ENCODE results near the gene FCMR. TPM values are rescaled to one million over a fixed set of nuclear protein-coding genes. Genes with fewer than 3 reads are reported as not detected.

Gene FCMR
- total RNA-seq, 2 donors from 2014 or later: not detected

- no peak overlapping the region for H3K27ac ChIP-seq (ENCODE audit: low read depth, low read length)
- no peak for DNase-seq
- 92 to 94% methylated on average over 2 to 3 of the region's 3 CpGs for WGBS, 2 experiments (ENCODE audit: insufficient coverage in 1 of 2, insufficient read length in 1 of 2)
- Mint-ChIP-seq H3K27ac (no peak overlapping the region), H3K27me3 (ENCODE audit: insufficient read depth) (peaks cover 15% of the 10 kb centered on the region), H3K36me3 (ENCODE audit: low read depth) (no peaks in the 10 kb centered on the region), H3K9me3 (peaks cover 22% of the 10 kb centered on the region), H3K4me1 (no peaks in the 10 kb centered on the region), H3K4me3 (no peak overlapping the region)
- no peak overlapping the region for H3K4me3 ChIP-seq (ENCODE audit: low read length)
- peaks cover 27% of the 10 kb centered on the region for H3K27me3 ChIP-seq (ENCODE audit: control insufficient read depth, insufficient read depth, low read length, poor library complexity, severe bottlenecking)
- no peak for TF ChIP-seq CTCF (conservative IDR thresholded peaks at IDR 0.05)
- peaks cover 10% of the 10 kb centered on the region for H3K9me3 ChIP-seq (ENCODE audit: control insufficient read depth, low read length)
- no peak overlapping the region for H3K9ac ChIP-seq (ENCODE audit: extremely low read depth, low read length, poor library complexity, severe bottlenecking)
- no peaks in the 10 kb centered on the region for H3K4me1 ChIP-seq (ENCODE audit: control insufficient read depth, insufficient read depth, low read length)
- no peaks in the 10 kb centered on the region for H3K36me3 ChIP-seq (ENCODE audit: control insufficient read depth, insufficient read depth, low read length)
Measured at GRCh38 chr1:206872139-206872538, 49.6 kb downstream of the FCMR start.

DNA sequence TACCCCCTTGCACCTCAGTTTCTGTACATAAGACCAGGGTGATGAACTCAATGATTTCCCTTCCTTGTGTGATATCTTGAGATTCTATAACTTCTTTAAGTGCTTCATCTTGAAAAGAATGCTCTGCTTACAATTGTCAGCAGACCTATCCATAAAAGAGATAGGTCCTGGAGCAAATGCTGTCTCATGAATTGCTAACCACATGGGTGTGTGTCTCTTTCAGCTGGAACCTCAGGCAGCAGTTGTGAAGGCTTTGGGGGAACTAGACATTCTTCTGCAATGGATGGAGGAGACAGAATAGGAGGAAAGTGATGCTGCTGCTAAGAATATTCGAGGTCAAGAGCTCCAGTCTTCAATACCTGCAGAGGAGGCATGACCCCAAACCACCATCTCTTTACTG lies 53.5 kb downstream of the FCMR start:
- Histone ChIP-seq H3K4me1 (ENCODE audit: control insufficient read depth, insufficient read depth, low read length) (no peaks in the 10 kb centered on the region), H3K27ac (ENCODE audit: low read depth, low read length) (no peak overlapping the region), H3K9ac (ENCODE audit: extremely low read depth, low read length, poor library complexity, severe bottlenecking) (no peak overlapping the region), H3K27me3 (ENCODE audit: control insufficient read depth, insufficient read depth, low read length, poor library complexity, severe bottlenecking) (peaks cover 42% of the 10 kb centered on the region), H3K4me3 (ENCODE audit: low read length) (no peak overlapping the region), H3K36me3 (ENCODE audit: control insufficient read depth, insufficient read depth, low read length) (no peaks in the 10 kb centered on the region), H3K9me3 (ENCODE audit: control insufficient read depth, low read length) (peaks cover 10% of the 10 kb centered on the region)
- no peak for DNase-seq
- TF ChIP-seq CTCF (conservative IDR thresholded peaks at IDR 0.05): no peak
- no peak overlapping the region for H3K4me3 Mint-ChIP-seq
- no peaks in the 10 kb centered on the region for H3K36me3 Mint-ChIP-seq (ENCODE audit: low read depth)
- H3K4me1 Mint-ChIP-seq: peaks cover 3% of the 10 kb centered on the region
- H3K27ac Mint-ChIP-seq: no peak overlapping the region
- 57 to 60% methylated on average over 1 of the region's 1 CpG for WGBS, 2 experiments (ENCODE audit: insufficient coverage in 1 of 2, insufficient read length in 1 of 2)
- peaks cover 29% of the 10 kb centered on the region for H3K27me3 Mint-ChIP-seq (ENCODE audit: insufficient read depth)
- H3K9me3 Mint-ChIP-seq: peaks cover 6% of the 10 kb centered on the region

- no peak overlapping the region for H3K27ac Mint-ChIP-seq
- Histone ChIP-seq H3K4me1 (ENCODE audit: control insufficient read depth, insufficient read depth, low read length) (no peaks in the 10 kb centered on the region), H3K36me3 (ENCODE audit: control insufficient read depth, insufficient read depth, low read length) (no peaks in the 10 kb centered on the region), H3K9me3 (ENCODE audit: control insufficient read depth, low read length) (peaks cover 7% of the 10 kb centered on the region), H3K4me3 (ENCODE audit: low read length) (no peak overlapping the region), H3K27ac (ENCODE audit: low read depth, low read length) (no peak overlapping the region), H3K9ac (ENCODE audit: extremely low read depth, low read length, poor library complexity, severe bottlenecking) (no peak overlapping the region), H3K27me3 (ENCODE audit: control insufficient read depth, insufficient read depth, low read length, poor library complexity, severe bottlenecking) (peaks cover 42% of the 10 kb centered on the region)
- no peak for TF ChIP-seq CTCF (conservative IDR thresholded peaks at IDR 0.05)
- H3K4me3 Mint-ChIP-seq: no peak overlapping the region
- H3K4me1 Mint-ChIP-seq: peaks cover 7% of the 10 kb centered on the region
- no peaks in the 10 kb centered on the region for H3K36me3 Mint-ChIP-seq (ENCODE audit: low read depth)
- peaks cover 29% of the 10 kb centered on the region for H3K27me3 Mint-ChIP-seq (ENCODE audit: insufficient read depth)
- peaks cover 6% of the 10 kb centered on the region for H3K9me3 Mint-ChIP-seq
- no peak for DNase-seq
Measured at GRCh38 chr1:206867716-206868115, 54.0 kb downstream of the FCMR start.
